ENCODE data around the gene GABRB1. TPM values are rescaled to one million over a fixed set of nuclear protein-coding genes. Genes with fewer than 3 reads are reported as not detected.

Gene GABRB1
- total and polyA plus RNA-seq, 2 donors (not counting 3 experiments of a cell fraction or from before 2014, with no cell fraction given) = not detected

GRCh38 chr4:47215759-47216158, 184.4 kb downstream of the GABRB1 start:
- ChIA-PET POLR2A (no interaction called here), CTCF (interaction anchor here (1.5 kb wide), 1 partner anchor 11 kb away, joined by 5 read pairs; no protein-coding TSS in a partner anchor)
- Histone ChIP-seq H3K9me1 (replicated peaks; ENCODE audit: control insufficient read depth, extremely low read depth, insufficient read depth, low read length) (no peaks in the 10 kb centered on the region), H3K4me2 (ENCODE audit: insufficient read depth, low read length) (no peak overlapping the region), H3K4me3 (replicated peaks in 1 of 3; ENCODE audit: insufficient read depth in 1 of 3, low read depth in 1 of 3, low read length in 3 of 3) (no peak overlapping the region), H2AFZ (ENCODE audit: low read depth, low read length) (no peak overlapping the region), H3K79me2 (ENCODE audit: control insufficient read depth, insufficient read depth, low read length) (no peaks in the 10 kb centered on the region), H3K27ac (ENCODE audit: insufficient read depth, low read depth, low read length) (no peak overlapping the region), H3K36me3 (ENCODE audit: control insufficient read depth in 2 of 2, extremely low read depth in 1 of 2, insufficient read depth in 2 of 2, low read length in 2 of 2) (no peaks in the 10 kb centered on the region), H3K27me3 (ENCODE audit: control insufficient read depth in 2 of 2, insufficient read depth in 2 of 2, low read length in 2 of 2) (no peaks in the 10 kb centered on the region), H3K9ac (replicated peaks; ENCODE audit: extremely low read depth, insufficient read depth, low read length) (no peak overlapping the region), H3K9me3 (replicated peaks; ENCODE audit: control insufficient read depth, insufficient read depth, low read length) (no peaks in the 10 kb centered on the region), H3K4me1 (ENCODE audit: control insufficient read depth, extremely low read depth, insufficient read depth, low read length) (no peaks in the 10 kb centered on the region), H4K20me1 (replicated peaks; ENCODE audit: control insufficient read depth, extremely low read depth, insufficient read depth, low read length) (peaks cover 3% of the 10 kb centered on the region)
- FAIRE-seq (no peak), DNase-seq (ENCODE audit: low read depth, low spot score) (no peak)
- dilution Hi-C loops (cut with MboI; ENCODE audit: extremely low pct_ligation_motif_present, low sequenced_read_pairs) (no loop called here), intact Hi-C loops (cut with micrococcal nuclease) (no loop called here)
- BruUV-seq (replicated peaks) = no TSS peak
- TF ChIP-seq POLR2A (IDR thresholded peaks at IDR 0.05; ENCODE audit: low read depth, low read length) (no peak), MYC (IDR thresholded peaks at IDR 0.05; ENCODE audit: low read depth, low read length) (no peak), POLR2AphosphoS5 (IDR thresholded peaks at IDR 0.05; ENCODE audit: insufficient read depth, low read depth, low read length) (no peak), FOS (IDR thresholded peaks at IDR 0.05; ENCODE audit: borderline replicate concordance, insufficient read depth, low read length) (no peak)

- Histone ChIP-seq H2AFZ (ENCODE audit: low read depth, low read length) (no peak overlapping the region), H3K27ac (ENCODE audit: insufficient read depth, low read depth, low read length) (no peak overlapping the region), H3K4me1 (ENCODE audit: control insufficient read depth, extremely low read depth, insufficient read depth, low read length) (no peaks in the 10 kb centered on the region), H3K9me1 (replicated peaks; ENCODE audit: control insufficient read depth, extremely low read depth, insufficient read depth, low read length) (no peaks in the 10 kb centered on the region), H3K36me3 (ENCODE audit: control insufficient read depth in 2 of 2, extremely low read depth in 1 of 2, insufficient read depth in 2 of 2, low read length in 2 of 2) (no peaks in the 10 kb centered on the region), H3K9me3 (replicated peaks; ENCODE audit: control insufficient read depth, insufficient read depth, low read length) (no peaks in the 10 kb centered on the region), H3K4me3 (replicated peaks in 1 of 3; ENCODE audit: insufficient read depth in 1 of 3, low read depth in 1 of 3, low read length in 3 of 3) (no peak overlapping the region), H4K20me1 (replicated peaks; ENCODE audit: control insufficient read depth, extremely low read depth, insufficient read depth, low read length) (peaks cover 3% of the 10 kb centered on the region), H3K9ac (replicated peaks; ENCODE audit: extremely low read depth, insufficient read depth, low read length) (no peak overlapping the region), H3K27me3 (ENCODE audit: control insufficient read depth in 2 of 2, insufficient read depth in 2 of 2, low read length in 2 of 2) (no peaks in the 10 kb centered on the region), H3K4me2 (ENCODE audit: insufficient read depth, low read length) (no peak overlapping the region), H3K79me2 (ENCODE audit: control insufficient read depth, insufficient read depth, low read length) (no peaks in the 10 kb centered on the region)
- ChIA-PET POLR2A (no interaction called here), CTCF (interaction anchor here (1.0 to 1.5 kb wide), 2 partner anchors 10 to 12 kb away, joined by 3 to 5 read pairs; no protein-coding TSS in a partner anchor)
- intact Hi-C loops (cut with micrococcal nuclease) (no loop called here), dilution Hi-C loops (cut with MboI; ENCODE audit: extremely low pct_ligation_motif_present, low sequenced_read_pairs) (no loop called here)
- BruUV-seq (replicated peaks) = no TSS peak
- FAIRE-seq (no peak), DNase-seq (ENCODE audit: low read depth, low spot score) (no peak)
- TF ChIP-seq GATA2 (IDR thresholded peaks at IDR 0.05; ENCODE audit: insufficient read depth, insufficient read length, low read depth, low read length) (no peak), FOS (IDR thresholded peaks at IDR 0.05; ENCODE audit: borderline replicate concordance, insufficient read depth, low read length) (no peak), MYC (IDR thresholded peaks at IDR 0.05; ENCODE audit: low read depth, low read length) (no peak), EZH2 (IDR thresholded peaks at IDR 0.05; ENCODE audit: borderline replicate concordance, low read depth, low read length, severe bottlenecking) (no peak), CTCF (IDR thresholded peaks at IDR 0.05; ENCODE audit: extremely low read depth in 1 of 2, insufficient read depth in 1 of 2, low read depth in 1 of 2, low read length in 2 of 2) (no peak), JUN (IDR thresholded peaks at IDR 0.05; ENCODE audit: borderline replicate concordance, insufficient read depth, insufficient read length, low read depth) (no peak), POLR2A (IDR thresholded peaks at IDR 0.05; ENCODE audit: low read depth, low read length) (no peak), MAX (IDR thresholded peaks at IDR 0.05; ENCODE audit: insufficient read depth, insufficient read length) (no peak), POLR2AphosphoS5 (IDR thresholded peaks at IDR 0.05; ENCODE audit: insufficient read depth, low read depth, low read length) (no peak)
Observed at GRCh38 chr4:47217291-47217690, 185.9 kb downstream of the GABRB1 start.

All from endothelial cell of umbilical vein (primary cell).